Fibroblast of gingiva (primary cell): ENCODE results near the gene ABHD16B.
"Not testable (repeated sequence)": the region's sequence is repeated elsewhere in the genome, so short reads cannot be mapped to it uniquely, and the experiment has no call there.

Experiments used
- DNase-seq: peaks from one replicate; pipeline ENCODE4 v3.0.0-alpha.2; 2011; ENCODE audit warnings: low read depth

The ABHD16B gene

GRCh38 chr20:63878899-63879663 is 17.8 kb downstream of the ABHD16B start:
- DNase-seq, result no peak

DNA sequence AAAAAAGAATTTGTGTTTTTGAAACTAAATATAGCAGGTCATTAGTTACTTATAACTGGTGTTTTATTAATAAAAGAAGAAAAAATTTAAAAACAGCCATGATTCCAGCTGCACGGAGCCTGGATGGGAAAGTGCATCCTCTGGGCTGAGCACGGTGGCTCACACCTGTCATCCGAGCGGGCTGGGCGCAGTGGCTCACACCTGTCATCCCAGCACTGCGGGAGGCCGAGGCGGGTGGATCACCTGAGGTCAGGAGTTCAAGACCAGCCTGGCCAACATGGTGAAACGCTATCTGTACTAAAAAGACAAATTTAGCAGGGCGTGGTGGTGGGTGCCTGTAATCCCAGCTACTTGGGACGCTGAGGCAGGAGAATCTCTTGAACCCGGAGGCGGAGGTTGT is 19.6 kb downstream of the ABHD16B start:
- DNase-seq, result not testable (repeated sequence)

- no peak for DNase-seq
Observed at GRCh38 chr20:63881451-63882226, 20.3 kb downstream of the ABHD16B start.

DNA sequence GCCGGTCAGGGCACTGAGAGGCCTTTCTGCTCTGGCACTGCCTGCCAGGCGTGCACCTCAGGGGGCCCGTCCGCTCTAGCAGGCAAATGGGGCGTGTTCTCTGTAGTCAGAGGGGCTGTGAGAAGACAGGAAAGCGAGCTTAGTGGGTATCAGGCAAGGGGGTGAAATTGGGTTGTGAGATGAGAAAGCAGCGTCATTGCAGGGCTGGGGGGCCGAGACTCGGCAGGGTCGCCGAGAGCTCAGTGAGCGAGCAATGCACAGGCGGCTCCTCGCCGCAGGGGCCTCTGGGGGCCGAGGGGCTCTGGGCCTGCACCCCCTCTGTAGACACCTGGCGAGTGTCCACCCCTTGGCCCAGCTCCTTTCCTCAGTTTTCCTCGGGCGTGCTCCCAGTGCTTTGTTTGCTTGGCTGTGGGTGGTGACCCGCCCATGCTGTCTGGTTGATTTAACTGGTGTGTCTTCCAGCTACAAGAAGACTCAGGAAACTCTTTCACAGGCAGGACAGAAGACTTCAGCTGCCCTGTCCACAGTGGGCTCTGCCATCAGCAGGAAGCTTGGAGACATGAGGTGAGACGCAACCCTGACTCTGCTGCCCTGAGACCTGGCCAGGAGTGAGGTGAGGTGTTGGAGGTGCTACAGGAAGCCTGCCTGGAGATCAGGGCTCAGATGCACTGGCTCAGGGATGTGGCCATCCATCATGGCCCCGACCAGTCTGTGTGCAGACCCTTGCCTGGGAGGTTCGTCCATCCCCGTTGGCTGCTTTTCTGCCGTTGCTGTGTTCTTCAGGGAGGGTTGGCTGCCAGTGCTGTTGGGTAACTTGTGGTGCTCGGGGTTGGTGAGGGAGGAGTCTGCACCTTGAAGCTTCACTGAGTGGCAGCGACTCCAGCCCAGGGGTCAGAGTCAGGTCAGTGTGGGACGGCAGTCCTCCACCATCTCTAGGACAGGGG is 21.2 kb downstream of the ABHD16B start:
- DNase-seq, result no peak

DNA sequence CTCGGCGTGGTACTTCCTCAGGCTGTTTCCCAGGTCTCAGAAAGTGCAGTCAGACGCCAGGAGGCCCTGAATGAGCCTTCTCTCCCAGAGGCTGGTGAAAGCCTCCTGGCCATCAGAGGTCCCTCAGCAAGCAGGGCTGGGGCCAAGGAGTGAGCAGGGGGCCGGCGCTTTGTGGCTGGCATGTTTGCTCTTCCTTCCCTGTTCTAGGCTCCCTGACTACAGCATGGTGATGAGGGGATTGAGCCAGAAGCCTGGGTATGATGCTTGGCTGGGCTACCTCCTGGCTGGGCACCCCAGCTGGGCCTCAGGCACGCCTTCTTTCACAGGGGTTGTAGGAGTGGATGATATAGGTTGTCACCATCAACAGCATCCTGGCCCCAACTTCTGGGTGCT is 21.9 kb downstream of the ABHD16B start:
- no peak for DNase-seq

- DNase-seq, result no peak
Observed at GRCh38 chr20:63884506-63885263, 23.4 kb downstream of the ABHD16B start.

- DNase-seq, result no peak
Observed at GRCh38 chr20:63885264-63886053, 24.2 kb downstream of the ABHD16B start.

DNA sequence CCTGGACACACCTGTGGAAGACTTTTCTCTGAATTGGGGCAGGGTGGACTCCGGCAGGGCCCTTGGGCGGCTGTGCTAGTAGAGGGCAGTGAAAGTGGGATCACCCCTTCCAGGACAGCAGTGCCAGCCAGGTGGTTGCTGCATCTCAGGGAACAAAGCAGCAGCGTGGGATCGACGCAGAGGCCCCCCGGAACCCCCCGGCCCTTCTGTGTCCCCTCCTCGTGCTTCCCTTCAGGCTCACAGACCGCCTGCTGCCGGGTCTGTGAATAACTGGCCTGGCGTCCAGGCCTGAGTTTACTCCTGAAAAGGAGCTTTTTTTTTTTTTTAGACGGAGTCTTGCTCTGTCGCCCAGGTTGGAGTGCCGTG is 24.7 kb downstream of the ABHD16B start:
- no peak for DNase-seq

GRCh38 chr20:63886921-63887320 is 25.6 kb downstream of the ABHD16B start:
- DNase-seq, result no peak

DNA sequence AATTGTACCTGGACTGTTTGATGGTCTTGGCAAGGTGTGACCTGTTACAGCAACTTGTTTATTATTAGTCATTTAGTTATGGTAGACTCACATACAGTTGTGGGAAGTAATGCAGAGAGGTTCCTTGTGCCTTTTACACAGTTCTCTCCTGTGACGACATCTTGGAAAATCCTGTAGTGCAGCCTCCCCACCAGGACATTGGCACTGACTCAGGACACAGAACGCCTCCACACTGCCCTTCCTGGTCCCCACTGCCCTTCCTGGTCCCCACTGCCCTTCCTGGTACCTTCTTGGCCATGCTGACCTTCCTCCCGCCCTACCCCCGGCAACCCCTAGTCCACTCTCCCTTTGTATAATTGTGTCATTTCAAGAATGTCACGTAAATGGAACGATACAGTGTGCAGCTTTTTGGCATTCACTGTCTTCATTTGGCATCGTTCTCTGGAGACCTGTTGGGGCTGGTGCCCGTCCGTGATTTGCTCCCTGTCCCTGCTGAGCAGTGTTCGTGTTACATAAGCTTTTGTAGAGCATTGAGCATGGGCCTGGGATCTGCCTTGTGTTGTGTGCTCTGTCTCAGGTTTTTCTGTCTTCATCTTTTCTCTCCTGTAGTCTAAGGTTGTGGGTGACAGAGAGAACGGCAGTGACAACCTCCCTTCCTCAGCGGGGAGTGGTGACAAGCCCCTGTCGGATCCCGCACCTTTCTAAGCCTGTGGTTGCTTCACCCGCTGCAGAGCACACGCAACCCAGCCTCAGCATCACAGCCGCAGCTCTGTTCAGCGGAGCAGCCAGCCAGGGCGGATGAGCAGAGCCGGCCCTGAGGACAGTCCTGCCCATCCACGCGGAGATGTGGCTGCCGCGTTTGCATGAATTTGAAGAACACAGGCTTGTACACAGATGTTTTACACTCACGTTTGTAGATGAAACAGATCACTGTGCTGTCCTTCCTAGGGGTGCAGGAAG is 28.2 kb downstream of the ABHD16B start:
- DNase-seq, result no peak

DNA sequence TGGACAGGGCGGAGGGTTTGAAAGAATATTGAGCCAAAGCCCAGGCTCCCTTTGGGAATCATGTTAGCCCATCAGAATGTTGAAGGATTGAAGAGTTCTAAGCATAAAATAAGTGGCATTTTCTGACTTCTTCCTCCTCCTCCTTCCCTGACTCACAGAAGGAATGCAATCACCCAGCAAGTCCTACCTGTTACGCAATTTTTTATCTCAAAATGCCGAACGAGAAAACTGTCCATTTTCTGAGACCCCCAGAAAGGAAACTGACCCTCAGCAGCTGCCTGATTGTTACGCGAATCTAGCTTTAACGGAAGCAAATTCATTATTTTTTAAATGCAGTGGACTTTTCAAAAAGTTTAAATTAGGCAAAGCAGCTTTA is 28.9 kb downstream of the ABHD16B start:
- DNase-seq, result no peak

GRCh38 chr20:63890616-63891015 is 29.3 kb downstream of the ABHD16B start:
- no peak for DNase-seq

DNA sequence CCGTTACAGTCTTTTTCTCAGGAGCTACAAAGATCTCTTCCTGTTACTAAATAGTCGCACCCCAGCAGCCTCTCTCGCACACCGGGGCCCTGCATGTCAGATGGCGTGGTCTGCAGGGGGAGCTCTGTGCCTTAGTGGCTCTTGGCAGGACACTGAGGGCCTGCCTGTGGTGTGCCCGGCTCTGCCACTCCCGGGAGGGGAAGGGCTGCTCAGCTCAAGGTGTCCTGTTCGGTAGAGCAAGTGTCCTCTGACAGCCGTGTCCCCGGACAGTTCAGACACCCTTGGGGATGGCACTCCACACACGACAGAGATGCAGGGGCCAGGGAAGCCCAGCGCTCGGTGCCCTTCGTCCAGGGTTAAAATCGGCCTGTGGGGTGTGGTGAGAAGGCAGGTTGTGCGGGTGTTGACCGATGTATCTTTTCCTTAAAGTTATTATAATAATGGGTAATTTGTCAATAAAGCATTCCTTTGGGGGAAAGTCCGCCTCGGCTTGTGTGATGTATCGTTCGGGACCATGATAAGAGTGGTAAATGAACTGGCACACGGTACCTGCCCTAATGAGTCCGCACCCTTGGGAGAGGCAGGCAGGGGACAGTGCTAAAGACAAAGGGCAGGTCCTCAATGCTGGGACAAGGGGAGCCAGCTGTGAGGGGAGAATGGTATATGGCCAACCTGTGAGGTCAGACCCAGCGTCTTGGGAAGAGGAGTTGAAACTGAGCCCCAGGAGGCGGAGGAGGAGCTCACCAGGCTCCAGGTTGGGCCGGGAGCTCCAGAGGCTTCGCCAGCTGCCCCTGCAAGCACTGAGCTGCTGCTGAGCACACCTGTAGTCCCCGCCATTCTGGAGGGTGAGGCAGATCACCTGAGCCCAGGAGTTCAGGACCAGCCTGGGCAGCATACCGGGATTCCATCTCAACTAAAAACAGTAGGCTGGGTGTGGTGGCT is 30.0 kb downstream of the ABHD16B start:
- no peak for DNase-seq

DNA sequence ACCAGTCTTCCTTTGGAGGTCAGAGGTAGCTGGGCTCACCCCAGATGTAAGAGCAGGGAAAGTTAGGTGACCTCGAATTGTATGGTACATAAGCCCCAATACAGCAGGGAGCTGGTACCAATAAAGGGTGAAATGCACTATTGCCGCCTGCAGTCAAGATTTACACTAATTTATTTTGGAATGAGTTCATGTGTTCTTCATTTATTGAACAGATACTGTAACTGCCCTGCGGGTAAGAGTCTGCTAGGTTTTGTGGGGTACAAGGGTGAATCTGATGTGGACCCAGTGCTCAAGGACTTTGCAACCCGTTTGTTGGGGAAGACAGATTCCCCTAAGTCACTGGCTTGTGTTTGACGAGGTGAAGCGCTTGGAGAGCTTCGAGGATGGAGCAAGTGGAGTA is 31.1 kb downstream of the ABHD16B start:
- DNase-seq, result no peak

DNA sequence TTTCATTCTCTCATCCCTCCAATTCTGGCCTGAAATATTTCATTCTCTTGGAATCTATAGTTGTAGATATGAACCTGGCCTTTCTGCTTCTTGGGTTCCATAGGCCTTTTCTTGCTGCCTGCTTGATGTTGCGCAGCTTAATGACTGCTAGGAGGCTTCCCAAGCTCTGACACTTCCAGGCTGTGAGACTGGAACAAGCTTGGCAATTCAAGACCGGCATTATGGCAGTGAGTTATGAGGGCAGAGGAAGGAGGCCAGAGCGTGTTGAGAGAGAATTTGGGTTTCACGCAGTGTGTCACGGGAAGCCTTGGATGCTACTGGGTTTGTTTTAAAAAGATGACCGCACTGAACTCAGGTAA is 32.7 kb downstream of the ABHD16B start:
- DNase-seq, result no peak

DNA sequence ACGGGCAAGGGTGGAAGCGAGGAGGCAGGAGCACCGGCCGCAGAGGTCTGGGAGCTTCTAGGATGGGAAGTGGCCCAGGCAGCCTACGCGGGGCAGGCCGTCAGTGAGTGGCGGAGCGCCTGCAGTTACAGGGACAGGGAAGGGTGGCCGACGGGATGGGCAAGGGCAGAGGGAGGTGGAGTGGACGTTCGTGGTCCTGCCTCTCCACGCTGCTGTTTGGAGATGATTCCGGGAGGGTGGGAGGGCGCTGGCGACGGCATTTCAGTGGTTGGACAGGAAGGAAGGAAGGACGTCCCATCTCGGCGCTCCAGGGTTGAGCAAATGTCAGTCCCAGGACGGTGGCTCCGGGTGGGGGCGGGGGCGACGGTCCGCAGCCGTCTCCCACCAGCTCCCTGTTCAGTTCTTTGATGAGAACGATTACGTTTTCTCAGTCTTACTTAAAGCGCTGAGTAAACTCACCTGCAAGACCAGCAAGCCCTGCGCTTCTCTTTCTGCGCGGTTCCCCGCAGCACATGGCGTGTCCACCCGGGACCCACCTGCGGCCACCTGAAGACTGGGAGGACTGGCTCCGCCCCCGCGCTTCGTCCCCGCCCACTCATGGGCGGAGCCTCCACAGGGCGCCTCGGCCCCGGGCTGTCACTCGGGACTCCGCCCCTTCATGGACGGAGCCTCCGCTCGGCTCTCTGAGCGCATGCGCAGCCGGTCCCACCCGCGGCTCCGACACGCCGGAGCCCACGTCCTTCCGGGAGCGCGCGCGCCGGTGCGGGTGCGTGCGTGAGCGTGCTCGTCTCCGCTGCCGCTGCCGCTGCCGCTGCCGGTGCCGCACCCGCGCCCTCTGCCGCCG is 33.3 kb downstream of the ABHD16B start, which contains the start of gene DNAJC5:
Gene DNAJC5, plus strand, starts transcription at position 769 of the 844 bp plus-strand sequence. CDS start 33,220 bp downstream, outside the sequence.
- peak; percentile 91 for DNase-seq

DNA sequence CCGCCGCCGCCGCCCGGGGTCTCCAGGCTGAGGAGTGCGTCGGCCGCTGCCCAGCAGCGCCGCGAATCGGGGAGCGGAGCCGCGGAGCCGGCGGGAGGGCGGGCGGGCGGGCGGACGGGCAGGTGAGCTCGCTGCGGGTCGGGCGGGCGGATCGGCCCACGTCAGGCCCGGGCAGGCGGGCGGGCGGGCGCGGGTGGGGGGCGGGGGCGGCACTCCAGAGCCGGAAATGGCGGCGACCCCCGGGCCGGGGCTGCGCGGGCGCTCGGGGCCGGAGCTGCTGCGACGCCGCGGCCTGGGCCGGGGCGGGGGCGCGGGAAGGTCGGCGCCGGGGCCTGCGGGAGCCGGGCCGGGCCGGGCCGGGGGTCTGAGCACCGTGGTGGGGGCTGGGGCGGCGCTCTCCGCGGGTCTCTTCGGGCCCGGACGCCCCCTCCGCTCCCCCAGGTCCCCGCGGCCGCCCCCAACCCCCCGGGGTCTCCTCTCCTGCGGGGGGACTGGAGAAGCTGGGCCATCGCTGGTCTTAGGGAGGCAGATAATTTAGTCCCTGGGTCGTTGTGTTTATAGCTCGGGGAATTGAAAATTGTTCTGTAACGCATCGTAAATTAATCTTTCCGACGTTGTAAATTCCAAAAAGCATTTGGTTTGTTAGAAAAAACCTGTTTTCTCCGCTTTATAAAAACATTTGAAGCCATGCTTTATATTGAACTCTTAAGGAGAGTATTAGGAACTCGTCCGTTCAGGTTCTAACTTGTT is 34.1 kb downstream of the ABHD16B start:
- DNase-seq, result no peak
